ENCODE measurements around the gene PRKCB. TPM values are rescaled to one million over a fixed set of nuclear protein-coding genes. Genes with fewer than 3 reads are reported as not detected.

The PRKCB gene
- total RNA-seq, 1 donor from 2014 or later: 0.69 TPM

DNA sequence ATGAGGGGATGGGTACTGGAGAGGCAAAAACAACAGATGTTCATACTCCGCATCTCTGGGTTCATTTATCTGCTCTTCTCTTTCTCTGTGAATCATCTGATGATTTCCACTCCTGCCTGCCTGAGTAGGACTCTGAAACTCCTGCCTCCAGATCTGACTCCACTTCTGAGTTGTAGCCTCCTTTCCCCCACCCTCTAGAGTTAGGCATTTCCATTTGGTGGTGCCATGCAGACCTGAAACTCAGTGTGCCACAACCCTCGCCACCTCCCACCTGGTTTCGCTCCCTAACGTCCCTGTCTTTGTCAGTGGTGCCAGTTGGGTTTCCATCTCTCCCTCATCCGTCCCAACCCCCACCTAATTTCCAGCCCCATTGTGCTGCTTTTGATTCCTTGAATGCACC, 126.2 kb downstream of the PRKCB start:
- TF ChIP-seq, protein P1, sequence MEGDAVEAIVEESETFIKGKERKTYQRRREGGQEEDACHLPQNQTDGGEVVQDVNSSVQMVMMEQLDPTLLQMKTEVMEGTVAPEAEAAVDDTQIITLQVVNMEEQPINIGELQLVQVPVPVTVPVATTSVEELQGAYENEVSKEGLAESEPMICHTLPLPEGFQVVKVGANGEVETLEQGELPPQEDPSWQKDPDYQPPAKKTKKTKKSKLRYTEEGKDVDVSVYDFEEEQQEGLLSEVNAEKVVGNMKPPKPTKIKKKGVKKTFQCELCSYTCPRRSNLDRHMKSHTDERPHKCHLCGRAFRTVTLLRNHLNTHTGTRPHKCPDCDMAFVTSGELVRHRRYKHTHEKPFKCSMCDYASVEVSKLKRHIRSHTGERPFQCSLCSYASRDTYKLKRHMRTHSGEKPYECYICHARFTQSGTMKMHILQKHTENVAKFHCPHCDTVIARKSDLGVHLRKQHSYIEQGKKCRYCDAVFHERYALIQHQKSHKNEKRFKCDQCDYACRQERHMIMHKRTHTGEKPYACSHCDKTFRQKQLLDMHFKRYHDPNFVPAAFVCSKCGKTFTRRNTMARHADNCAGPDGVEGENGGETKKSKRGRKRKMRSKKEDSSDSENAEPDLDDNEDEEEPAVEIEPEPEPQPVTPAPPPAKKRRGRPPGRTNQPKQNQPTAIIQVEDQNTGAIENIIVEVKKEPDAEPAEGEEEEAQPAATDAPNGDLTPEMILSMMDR (IDR thresholded peaks at IDR 0.05; ENCODE audit: partially characterized antibody, unreplicated experiment): no peak
- Mint-ChIP-seq H3K9me3 (ENCODE audit: unreplicated experiment) (peaks cover 1% of the 10 kb centered on the region), H3K27me3 (ENCODE audit: unreplicated experiment) (peaks cover 4% of the 10 kb centered on the region), H3K4me1 (ENCODE audit: low read depth, unreplicated experiment) (no peaks in the 10 kb centered on the region), H3K27ac (ENCODE audit: unreplicated experiment) (no peak overlapping the region), H3K36me3 (ENCODE audit: unreplicated experiment) (no peaks in the 10 kb centered on the region), H3K4me3 (ENCODE audit: unreplicated experiment) (no peak overlapping the region)
- DNase-seq: no peak

DNA sequence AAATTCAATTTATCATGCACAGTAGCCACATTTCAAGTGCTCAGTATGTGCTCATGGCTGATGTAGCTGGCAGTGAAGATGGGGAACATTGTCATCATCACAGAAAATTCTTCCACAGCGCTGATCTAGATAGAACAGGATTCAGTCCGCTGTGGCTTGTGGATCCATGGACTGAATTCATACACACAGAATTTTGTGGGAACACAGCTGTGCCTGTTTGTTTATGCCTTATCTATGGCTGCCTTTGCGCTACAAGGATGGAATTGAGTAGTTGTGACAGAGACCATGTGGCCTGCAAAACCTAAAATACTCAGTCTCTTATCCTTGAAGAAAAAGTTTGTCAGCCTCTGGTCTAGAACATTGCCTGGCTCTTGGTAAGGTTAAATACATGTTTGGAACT, 128.4 kb downstream of the PRKCB start:
- Mint-ChIP-seq H3K36me3 (ENCODE audit: unreplicated experiment) (no peaks in the 10 kb centered on the region), H3K9me3 (ENCODE audit: unreplicated experiment) (peaks cover 1% of the 10 kb centered on the region), H3K27ac (ENCODE audit: unreplicated experiment) (no peak overlapping the region), H3K4me1 (ENCODE audit: low read depth, unreplicated experiment) (no peaks in the 10 kb centered on the region), H3K27me3 (ENCODE audit: unreplicated experiment) (peaks cover 10% of the 10 kb centered on the region), H3K4me3 (ENCODE audit: unreplicated experiment) (no peak overlapping the region)
- no peak for DNase-seq
- TF ChIP-seq, protein P1 (IDR thresholded peaks at IDR 0.05; ENCODE audit: partially characterized antibody, unreplicated experiment): no peak

- no peak for DNase-seq
- Mint-ChIP-seq H3K4me3 (ENCODE audit: unreplicated experiment) (no peak overlapping the region), H3K9me3 (ENCODE audit: unreplicated experiment) (peaks cover 3% of the 10 kb centered on the region), H3K36me3 (ENCODE audit: unreplicated experiment) (no peaks in the 10 kb centered on the region), H3K27me3 (ENCODE audit: unreplicated experiment) (peaks cover 11% of the 10 kb centered on the region), H3K4me1 (ENCODE audit: low read depth, unreplicated experiment) (no peaks in the 10 kb centered on the region), H3K27ac (ENCODE audit: unreplicated experiment) (no peak overlapping the region)
- TF ChIP-seq, protein P1 (IDR thresholded peaks at IDR 0.05; ENCODE audit: partially characterized antibody, unreplicated experiment): no peak
Measured at GRCh38 chr16:23965137-23965733, 129.5 kb downstream of the PRKCB start.

DNA sequence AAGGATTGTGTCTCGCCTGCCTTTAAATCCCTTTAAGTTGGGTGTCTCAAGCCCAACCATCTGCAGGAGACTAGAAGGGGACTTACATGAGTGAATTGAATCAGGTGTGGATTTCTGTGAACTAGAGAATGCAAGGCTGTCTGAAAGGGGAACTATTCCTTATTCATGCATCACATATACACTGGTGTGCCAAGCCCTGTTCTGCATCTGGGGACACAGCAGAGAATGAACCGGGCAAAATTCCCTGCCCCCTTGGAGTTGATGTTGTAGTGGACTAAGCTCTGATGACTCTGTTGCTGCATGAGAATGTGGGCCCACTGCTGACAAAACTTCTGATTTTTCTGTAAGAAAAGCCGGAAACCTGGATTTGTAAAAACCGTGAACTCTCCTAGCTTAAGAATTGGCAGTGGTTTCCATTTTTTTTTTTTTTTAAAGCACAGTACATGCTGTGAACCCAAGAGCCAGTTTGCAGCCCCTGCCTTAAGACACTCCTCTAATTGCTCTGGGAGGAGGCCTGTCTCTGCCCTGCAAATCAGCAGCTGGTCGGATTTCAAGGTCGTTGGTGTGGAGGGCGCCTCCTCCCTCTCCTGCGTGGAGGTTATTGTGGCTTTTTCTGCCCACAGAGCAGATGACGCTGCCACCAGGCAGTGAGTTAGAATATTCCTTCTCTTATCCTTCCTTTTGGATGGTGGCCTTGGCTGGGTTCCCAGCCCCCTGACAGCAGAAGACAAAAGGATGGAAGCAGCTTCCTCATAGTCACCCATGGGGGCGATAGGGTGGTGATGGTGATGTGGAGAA, 131.0 kb downstream of the PRKCB start:
- H3K36me3 Mint-ChIP-seq (ENCODE audit: unreplicated experiment): no peaks in the 10 kb centered on the region
- H3K4me1 Mint-ChIP-seq (ENCODE audit: low read depth, unreplicated experiment): no peaks in the 10 kb centered on the region
- no peak overlapping the region for H3K4me3 Mint-ChIP-seq (ENCODE audit: unreplicated experiment)
- no peak for DNase-seq
- TF ChIP-seq, protein P1 (IDR thresholded peaks at IDR 0.05; ENCODE audit: partially characterized antibody, unreplicated experiment): no peak
- no peak overlapping the region for H3K27ac Mint-ChIP-seq (ENCODE audit: unreplicated experiment)
- H3K27me3 Mint-ChIP-seq (ENCODE audit: unreplicated experiment): peaks cover 13% of the 10 kb centered on the region
- peaks cover 1% of the 10 kb centered on the region for H3K9me3 Mint-ChIP-seq (ENCODE audit: unreplicated experiment)

GRCh38 chr16:23967775-23968174, 132.0 kb downstream of the PRKCB start:
- Mint-ChIP-seq H3K36me3 (ENCODE audit: unreplicated experiment) (no peaks in the 10 kb centered on the region), H3K9me3 (ENCODE audit: unreplicated experiment) (peaks cover 1% of the 10 kb centered on the region), H3K27ac (ENCODE audit: unreplicated experiment) (no peak overlapping the region), H3K4me3 (ENCODE audit: unreplicated experiment) (no peak overlapping the region), H3K4me1 (ENCODE audit: low read depth, unreplicated experiment) (no peaks in the 10 kb centered on the region), H3K27me3 (ENCODE audit: unreplicated experiment) (peaks cover 11% of the 10 kb centered on the region)
- TF ChIP-seq, protein P1 (IDR thresholded peaks at IDR 0.05; ENCODE audit: partially characterized antibody, unreplicated experiment): no peak
- no peak for DNase-seq
